Mucosa of descending colon (tissue), 3 donors: ENCODE measurements around the gene C17orf107. TPM values are rescaled to one million over a fixed set of nuclear protein-coding genes. Genes with fewer than 3 reads are reported as not detected.

Source experiments
- ATAC-seq: fragments of 200-7000 bp; cut with Tn5 transposase; one replicate; pipeline ENCODE4 v1.9.1; 2020; ENCODE audit warnings: mild to moderate bottlenecking, moderate library complexity
- DNase-seq, 3 donors: peaks; one replicate each; pipeline ENCODE4 v3.0.0-alpha.2; 2020
- H3K36me3 ChIP-seq: fragments of 200-600 bp; one replicate; pipeline ENCODE4 v1.8.0; 2021; ENCODE audit warnings: low read depth, mild to moderate bottlenecking
- H3K4me1 ChIP-seq: fragments of 200-600 bp; one replicate; pipeline ENCODE4 v1.8.0; 2021; ENCODE audit warnings: low read depth, mild to moderate bottlenecking
- H3K4me3 ChIP-seq: fragments of 200-600 bp; one replicate; pipeline ENCODE4 v1.8.0; 2021; ENCODE audit warnings: mild to moderate bottlenecking
- H3K9me3 ChIP-seq: fragments of 200-600 bp; one replicate; pipeline ENCODE4 v1.8.0; 2021; ENCODE audit warnings: mild to moderate bottlenecking
- CTCF ChIP-seq: fragments of 200-600 bp; IDR thresholded peaks from one replicate; pipeline ENCODE4 v1.8.0; 2022; ENCODE audit warnings: antibody characterized with exemption, mild to moderate bottlenecking
- intact Hi-C, 2 donors: fragments of 100-400 bp; cut with DNase I in 1 of 2; cut with micrococcal nuclease in 1 of 2; formaldehyde crosslinking; loops; one replicate each; pipeline versions ENCODE4 v1.11.0 to v1.11.1; 2022; cut with DNase I, micrococcal nuclease
- total RNA-seq, 3 donors: library from RNA; stranded (reverse); fragmentation: NEBNext Ultra II Directional in 2 of 3; extraction: Animal tissue kit (Norgen Biotek cat#: 25700) in 2 of 3; gene quantifications; one replicate each; pipeline versions ENCODE4 v1.2.1 to v1.2.4, GENCODE V29; 2021 to 2023
- donor health status: DM: no; HTN: no; CAD: no; lungs with moderate emphysema.
- donor health status: DM: no; HTN: no; CAD: no.
- donor health status: DM: no; HTN: yes; CAD: no.

Gene C17orf107
- total RNA-seq, 3 donors from 2014 or later, result 0.52 to 2.6 (median 0.80) TPM

- DNase-seq (peak in 2 of 3 donors; percentile 22 to 38), ATAC-seq (no peak)
- TF ChIP-seq CTCF, result no peak
- H3K4me3 ChIP-seq, result no peak overlapping the region
- peaks cover 3% of the 10 kb centered on the region for H3K36me3 ChIP-seq
- H3K4me1 ChIP-seq, result peaks cover 21% of the 10 kb centered on the region
- intact Hi-C loops, result loop anchor here in 1 of 2 donors (10.0 kb wide), 1 partner anchor 172 kb away; no protein-coding TSS in a partner anchor
- H3K9me3 ChIP-seq, result no peaks in the 10 kb centered on the region
Observed at GRCh38 chr17:4896332-4897197, 2.8 kb upstream of the C17orf107 start.

- peaks cover 3% of the 10 kb centered on the region for H3K36me3 ChIP-seq
- H3K9me3 ChIP-seq, result no peaks in the 10 kb centered on the region
- ATAC-seq (no peak), DNase-seq (peak in 2 of 3 donors; percentile 16 to 39)
- TF ChIP-seq CTCF, result no peak
- H3K4me1 ChIP-seq, result peaks cover 25% of the 10 kb centered on the region
- intact Hi-C loops, result loop anchor here in 1 of 2 donors (10.0 kb wide), 1 partner anchor 172 kb away; no protein-coding TSS in a partner anchor
- H3K4me3 ChIP-seq, result no peak overlapping the region
Observed at GRCh38 chr17:4897198-4897687, 2.1 kb upstream of the C17orf107 start.

- Histone ChIP-seq H3K36me3 (peaks cover 3% of the 10 kb centered on the region), H3K4me1 (peaks cover 30% of the 10 kb centered on the region), H3K9me3 (no peaks in the 10 kb centered on the region), H3K4me3 (no peak overlapping the region)
- ATAC-seq, result no peak
- TF ChIP-seq CTCF, result no peak
- intact Hi-C loops, result loop anchor here in 1 of 2 donors (10.0 kb wide), 1 partner anchor 173 kb away; no protein-coding TSS in a partner anchor
- no peak for DNase-seq
Observed at GRCh38 chr17:4897785-4898184, 1.6 kb upstream of the C17orf107 start.

GRCh38 chr17:4898351-4898750 is 985 bp upstream of the C17orf107 start:
- Histone ChIP-seq H3K4me3 (no peak overlapping the region), H3K4me1 (peaks cover 36% of the 10 kb centered on the region), H3K9me3 (no peaks in the 10 kb centered on the region), H3K36me3 (peaks cover 3% of the 10 kb centered on the region)
- intact Hi-C loops, result loop anchor here in 1 of 2 donors (10.0 kb wide), 1 partner anchor 174 kb away; no protein-coding TSS in a partner anchor
- DNase-seq (peak in 2 of 3 donors; percentile 28 to 47), ATAC-seq (no peak)
- no peak for TF ChIP-seq CTCF

GRCh38 chr17:4898927-4899326 is 409 bp upstream of the C17orf107 start:
- DNase-seq, result peak in 2 of 3 donors; percentile 19 to 71
- Histone ChIP-seq H3K36me3 (peaks cover 3% of the 10 kb centered on the region), H3K4me3 (no peak overlapping the region), H3K9me3 (no peaks in the 10 kb centered on the region), H3K4me1 (peaks cover 40% of the 10 kb centered on the region)
- no peak for TF ChIP-seq CTCF
- intact Hi-C loops, result loop anchor here in 1 of 2 donors (10.0 kb wide), 1 partner anchor 174 kb away; no protein-coding TSS in a partner anchor
- no peak for ATAC-seq
